Duodenal mucosa (tissue), 2 donors: ENCODE results near the gene SFTPD.
"Not testable (repeated sequence)": the region's sequence is repeated elsewhere in the genome, so short reads cannot be mapped to it uniquely, and the experiment has no call there.

Experiments
- H3K27ac ChIP-seq: one replicate; pipeline ENCODE4 v1.7.0; 2013; ENCODE audit warnings: low read depth, low read length
- H3K27me3 ChIP-seq, 2 donors: one replicate each; pipeline ENCODE4 v1.7.0; 2013; ENCODE audit warnings: low read length in 2 of 2, control low read depth in 1 of 2; ENCODE audit not compliant: insufficient read depth in 2 of 2, control insufficient read depth in 1 of 2
- H3K36me3 ChIP-seq, 2 donors: one replicate each; pipeline ENCODE4 v1.7.0; 2013; ENCODE audit warnings: low read length in 2 of 2, control low read depth in 1 of 2; ENCODE audit not compliant: insufficient read depth in 2 of 2, control insufficient read depth in 1 of 2
- H3K4me1 ChIP-seq, 2 donors: one replicate each; pipeline ENCODE4 v1.7.0; 2013; ENCODE audit warnings: low read length in 2 of 2, control low read depth in 1 of 2; ENCODE audit not compliant: insufficient read depth in 2 of 2, control insufficient read depth in 1 of 2
- H3K4me3 ChIP-seq, 2 donors: one replicate each; pipeline ENCODE4 v1.7.0; 2013; ENCODE audit warnings: low read length in 2 of 2, low read depth in 1 of 2
- H3K9ac ChIP-seq, 2 donors: one replicate each; pipeline ENCODE4 v1.7.0; 2013; ENCODE audit warnings: low read length in 2 of 2, low read depth in 1 of 2
- H3K9me3 ChIP-seq, 2 donors: one replicate each; pipeline ENCODE4 v1.7.0; 2013; ENCODE audit warnings: low read length in 2 of 2, control low read depth in 1 of 2; ENCODE audit not compliant: control insufficient read depth in 1 of 2

SFTPD gene

GRCh38 chr10:79926037-79926436, 22.9 kb downstream of the SFTPD start:
- H3K27ac ChIP-seq = no peak overlapping the region
- no peak overlapping the region for H3K9ac ChIP-seq
- H3K27me3 ChIP-seq = peaks cover 5 to 10% of the 10 kb centered on the region in 2 donors
- no peaks in the 10 kb centered on the region for H3K4me1 ChIP-seq
- H3K9me3 ChIP-seq = no peaks in the 10 kb centered on the region
- H3K36me3 ChIP-seq = no peaks in the 10 kb centered on the region
- no peak overlapping the region for H3K4me3 ChIP-seq

GRCh38 chr10:79925614-79926013, 23.3 kb downstream of the SFTPD start:
- no peak overlapping the region for H3K27ac ChIP-seq
- no peaks in the 10 kb centered on the region for H3K36me3 ChIP-seq
- no peak overlapping the region for H3K9ac ChIP-seq
- H3K4me1 ChIP-seq = no peaks in the 10 kb centered on the region
- H3K9me3 ChIP-seq = no peaks in the 10 kb centered on the region
- peaks cover under 1 to 6% of the 10 kb centered on the region in 2 donors for H3K27me3 ChIP-seq
- H3K4me3 ChIP-seq = no peak overlapping the region

DNA sequence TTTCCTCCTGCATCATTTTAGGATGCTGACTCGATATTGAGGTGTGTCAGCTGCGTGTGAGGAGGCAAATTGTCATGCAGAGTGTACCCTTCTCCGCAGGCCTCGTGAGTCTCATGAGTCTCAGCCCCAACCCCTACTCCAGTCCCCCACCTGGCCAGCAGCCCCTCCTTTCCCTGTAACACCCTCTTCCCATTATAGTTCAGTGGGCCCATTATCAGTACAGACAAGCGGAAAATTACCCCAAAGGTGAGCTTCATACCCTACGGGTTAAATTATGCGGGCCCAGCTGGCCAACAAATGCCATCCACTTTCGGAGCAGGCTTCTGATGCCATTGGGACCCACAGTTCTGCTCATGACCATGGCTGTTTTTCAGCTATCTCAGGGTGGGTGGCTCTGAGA, 25.2 kb downstream of the SFTPD start:
- no peak overlapping the region for H3K27ac ChIP-seq

DNA sequence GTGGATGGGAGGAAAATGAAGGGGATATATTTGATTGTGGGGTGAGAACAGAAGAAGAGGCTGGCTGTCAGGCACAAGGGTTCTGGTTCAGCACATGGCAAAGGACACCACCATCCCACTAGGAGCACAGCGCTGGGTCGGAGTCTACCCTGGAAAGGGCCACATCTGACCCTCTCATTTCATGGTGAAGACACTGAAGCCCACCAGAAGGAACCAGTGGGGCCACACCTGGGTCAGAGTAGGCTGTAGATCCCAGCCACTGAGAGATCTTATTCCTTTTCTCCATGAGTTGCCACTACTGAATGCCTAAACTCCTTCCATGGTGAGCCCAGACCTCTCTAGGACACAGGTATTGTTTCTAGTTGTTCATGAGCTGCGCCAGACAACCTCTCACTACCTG, 25.8 kb downstream of the SFTPD start:
- Histone ChIP-seq H3K4me1 (no peaks in the 10 kb centered on the region), H3K27ac (no peak overlapping the region), H3K27me3 (no peaks in the 10 kb centered on the region), H3K9ac (no peak overlapping the region), H3K9me3 (no peaks in the 10 kb centered on the region), H3K36me3 (no peaks in the 10 kb centered on the region), H3K4me3 (no peak overlapping the region)

More for the DNA sequence above, 25.2 kb downstream of the SFTPD start:
- H3K27me3 ChIP-seq = no peaks in the 10 kb centered on the region
- H3K4me1 ChIP-seq = no peaks in the 10 kb centered on the region
- H3K9me3 ChIP-seq = no peaks in the 10 kb centered on the region
- no peaks in the 10 kb centered on the region for H3K36me3 ChIP-seq
- H3K9ac ChIP-seq = no peak overlapping the region
- no peak overlapping the region for H3K4me3 ChIP-seq

DNA sequence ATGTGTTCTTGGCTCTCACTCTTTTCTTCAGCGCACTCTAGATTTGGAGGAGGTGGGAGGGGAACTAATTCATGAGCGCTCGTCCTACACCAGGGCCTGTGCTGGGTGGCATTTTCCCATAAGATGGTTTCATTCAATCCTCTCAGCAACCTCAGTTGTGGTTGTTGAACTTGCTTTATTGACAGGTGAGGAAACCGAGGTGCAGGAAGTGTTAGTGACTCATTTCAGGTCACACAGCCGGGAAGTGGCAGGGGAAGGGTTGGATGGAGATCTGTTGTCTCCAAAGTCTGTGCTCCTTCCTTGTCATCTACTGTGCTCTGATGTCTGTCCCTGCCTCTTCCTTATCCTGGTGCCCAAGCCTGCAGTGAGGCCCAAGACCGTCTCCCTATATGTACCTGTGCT, 26.9 kb downstream of the SFTPD start:
- not testable (repeated sequence) for H3K9me3 ChIP-seq, H3K27ac ChIP-seq, H3K9ac ChIP-seq, H3K4me1 ChIP-seq, H3K36me3 ChIP-seq, H3K4me3 ChIP-seq, H3K27me3 ChIP-seq

DNA sequence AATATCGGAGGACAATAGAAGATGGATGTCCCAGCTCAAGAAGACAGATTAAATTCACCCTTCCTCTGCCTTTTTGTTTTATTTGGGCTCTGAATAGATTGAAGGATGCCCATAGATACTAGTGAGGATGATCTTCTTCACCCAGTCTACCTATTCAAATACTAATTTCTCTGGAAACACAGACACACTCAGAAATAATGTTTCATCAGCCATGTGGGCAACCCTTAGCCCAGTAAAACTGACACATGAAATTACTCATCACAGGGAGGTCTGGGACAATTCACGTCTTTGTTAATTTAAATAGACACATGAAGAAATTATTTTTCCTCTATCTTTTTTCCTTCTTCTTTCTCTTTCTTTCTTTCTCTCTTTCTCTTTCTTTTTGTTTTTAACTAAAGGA, 33.1 kb downstream of the SFTPD start:
- not testable (repeated sequence) for H3K27me3 ChIP-seq

DNA sequence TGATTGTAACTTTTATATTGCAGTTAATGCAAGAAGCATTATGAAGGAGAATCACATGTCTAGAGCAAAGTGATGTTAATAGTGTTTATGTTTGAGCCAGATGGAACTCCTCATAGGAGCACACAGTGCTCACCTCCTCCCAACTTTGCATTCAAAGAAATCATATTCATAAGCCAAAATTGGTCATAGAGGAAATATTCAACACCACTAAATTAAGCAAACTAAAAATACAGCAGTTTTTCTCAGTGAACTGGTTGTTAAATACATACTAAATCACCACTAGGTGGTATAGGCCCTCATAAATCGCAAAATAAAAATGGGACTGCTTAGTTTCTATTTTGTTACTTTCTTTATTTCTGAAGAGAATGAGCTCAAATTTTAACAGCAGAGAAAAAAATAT, 34.4 kb downstream of the SFTPD start:
- not testable (repeated sequence) for H3K4me1 ChIP-seq, H3K9me3 ChIP-seq, H3K27ac ChIP-seq, H3K9ac ChIP-seq, H3K4me3 ChIP-seq, H3K27me3 ChIP-seq, H3K36me3 ChIP-seq

More for the DNA sequence above, 33.1 kb downstream of the SFTPD start:
- not testable (repeated sequence) for H3K9me3 ChIP-seq, H3K9ac ChIP-seq, H3K36me3 ChIP-seq, H3K4me3 ChIP-seq, H3K4me1 ChIP-seq, H3K27ac ChIP-seq

- no peak overlapping the region for H3K4me3 ChIP-seq
- no peak overlapping the region for H3K9ac ChIP-seq
- H3K27ac ChIP-seq = no peak overlapping the region
- no peaks in the 10 kb centered on the region for H3K27me3 ChIP-seq
- H3K9me3 ChIP-seq = no peaks in the 10 kb centered on the region
- H3K36me3 ChIP-seq = no peaks in the 10 kb centered on the region
- H3K4me1 ChIP-seq = no peaks in the 10 kb centered on the region
Observed at GRCh38 chr10:79910836-79911235, 38.1 kb downstream of the SFTPD start.

DNA sequence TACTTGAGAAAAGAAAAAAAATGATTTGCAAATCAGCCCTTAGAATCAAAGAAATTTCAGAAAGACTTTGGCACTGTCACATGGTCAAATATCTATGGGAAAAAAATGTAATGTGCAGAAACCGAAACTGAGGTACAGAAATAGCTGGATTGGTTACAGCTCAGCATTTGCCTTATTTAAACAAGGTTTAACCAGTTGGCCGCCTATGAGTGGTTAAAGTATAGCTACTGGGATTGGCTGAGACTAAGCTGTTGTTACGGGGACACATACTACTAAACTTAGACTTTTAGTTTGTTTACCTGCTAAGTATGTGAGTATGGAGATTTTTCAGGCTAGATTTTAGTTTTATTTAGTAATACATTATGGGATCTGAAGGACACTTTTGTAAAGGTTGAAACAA, 38.6 kb downstream of the SFTPD start:
- H3K4me3 ChIP-seq = no peak overlapping the region
- no peak overlapping the region for H3K27ac ChIP-seq
- no peak overlapping the region for H3K9ac ChIP-seq
- no peaks in the 10 kb centered on the region for H3K4me1 ChIP-seq
- peaks cover 0 to 4% of the 10 kb centered on the region in 2 donors for H3K27me3 ChIP-seq
- no peaks in the 10 kb centered on the region for H3K9me3 ChIP-seq
- H3K36me3 ChIP-seq = no peaks in the 10 kb centered on the region

- H3K36me3 ChIP-seq = no peaks in the 10 kb centered on the region
- peak overlapping the region; percentile 66 to 80 for H3K4me3 ChIP-seq
- H3K9me3 ChIP-seq = no peaks in the 10 kb centered on the region
- peaks cover 0 to 4% of the 10 kb centered on the region in 2 donors for H3K4me1 ChIP-seq
- H3K9ac ChIP-seq = peak overlapping the region in 1 of 2 donors; percentile 43
- H3K27ac ChIP-seq = no peak overlapping the region
- peaks cover 5% of the 10 kb centered on the region in 2 donors for H3K27me3 ChIP-seq
Observed at GRCh38 chr10:79905322-79906314, 43.3 kb downstream of the SFTPD start.
